Measurements from ENCODE around the gene NFATC4. TPM values are rescaled to one million over a fixed set of nuclear protein-coding genes. Genes with fewer than 3 reads are reported as not detected.

The NFATC4 gene
- polyA plus RNA-seq, 3 donors: not detected

DNA sequence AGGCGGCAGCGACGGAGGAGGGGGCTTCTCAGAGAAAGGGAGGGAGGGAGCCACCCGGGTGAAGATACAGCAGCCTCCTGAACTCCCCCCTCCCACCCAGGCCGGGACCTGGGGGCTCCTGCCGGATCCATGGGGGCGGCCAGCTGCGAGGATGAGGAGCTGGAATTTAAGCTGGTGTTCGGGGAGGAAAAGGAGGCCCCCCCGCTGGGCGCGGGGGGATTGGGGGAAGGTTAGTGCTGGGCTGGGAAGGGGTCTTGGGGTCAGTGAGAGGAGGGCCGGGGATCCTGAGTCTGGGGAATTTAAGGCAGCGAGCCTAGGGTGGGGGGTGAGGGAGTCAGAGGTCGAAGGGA lies 203 bp downstream of the NFATC4 start:
- Histone ChIP-seq H3K36me3 (replicated peaks in 1 of 2; ENCODE audit: control insufficient read depth in 1 of 2, insufficient read depth in 2 of 2, low read length in 2 of 2) (no peaks in the 10 kb centered on the region), H4K20me1 (ENCODE audit: insufficient read depth, low read length) (no peaks in the 10 kb centered on the region), H3K27me3 (ENCODE audit: control insufficient read depth in 2 of 2, insufficient read depth in 2 of 2, low read length in 2 of 2) (peaks cover 41 to 58% of the 10 kb centered on the region in 2 donors), H3K9me3 (replicated peaks in 1 of 2; ENCODE audit: control insufficient read depth in 1 of 2, insufficient read depth in 1 of 2, low read length in 2 of 2) (peaks cover 0 to 18% of the 10 kb centered on the region in 2 donors), H3K27ac (ENCODE audit: low read depth in 1 of 2, low read length in 2 of 2) (no peak overlapping the region), H3K79me2 (ENCODE audit: insufficient read depth, low read length) (no peaks in the 10 kb centered on the region), H3K4me2 (replicated peaks; ENCODE audit: extremely low read depth, low read length, poor library complexity, severe bottlenecking) (peak overlapping the region; percentile 8), H3K4me3 (replicated peaks in 1 of 3; ENCODE audit: low read depth in 2 of 3, low read length in 3 of 3) (no peak overlapping the region), H2AFZ (ENCODE audit: insufficient read depth, low read depth, low read length, poor library complexity, severe bottlenecking) (no peak overlapping the region), H3K4me1 (ENCODE audit: control insufficient read depth in 1 of 2, insufficient read depth in 2 of 2, low read length in 2 of 2) (peaks cover 29 to 32% of the 10 kb centered on the region in 2 donors), H3K9ac (ENCODE audit: insufficient read depth, low read length, poor library complexity, severe bottlenecking) (peak overlapping the region; percentile 8)
- no peak overlapping the region for H3K27ac Mint-ChIP-seq
- DNase-seq: no peak
- TF ChIP-seq, protein P1, sequence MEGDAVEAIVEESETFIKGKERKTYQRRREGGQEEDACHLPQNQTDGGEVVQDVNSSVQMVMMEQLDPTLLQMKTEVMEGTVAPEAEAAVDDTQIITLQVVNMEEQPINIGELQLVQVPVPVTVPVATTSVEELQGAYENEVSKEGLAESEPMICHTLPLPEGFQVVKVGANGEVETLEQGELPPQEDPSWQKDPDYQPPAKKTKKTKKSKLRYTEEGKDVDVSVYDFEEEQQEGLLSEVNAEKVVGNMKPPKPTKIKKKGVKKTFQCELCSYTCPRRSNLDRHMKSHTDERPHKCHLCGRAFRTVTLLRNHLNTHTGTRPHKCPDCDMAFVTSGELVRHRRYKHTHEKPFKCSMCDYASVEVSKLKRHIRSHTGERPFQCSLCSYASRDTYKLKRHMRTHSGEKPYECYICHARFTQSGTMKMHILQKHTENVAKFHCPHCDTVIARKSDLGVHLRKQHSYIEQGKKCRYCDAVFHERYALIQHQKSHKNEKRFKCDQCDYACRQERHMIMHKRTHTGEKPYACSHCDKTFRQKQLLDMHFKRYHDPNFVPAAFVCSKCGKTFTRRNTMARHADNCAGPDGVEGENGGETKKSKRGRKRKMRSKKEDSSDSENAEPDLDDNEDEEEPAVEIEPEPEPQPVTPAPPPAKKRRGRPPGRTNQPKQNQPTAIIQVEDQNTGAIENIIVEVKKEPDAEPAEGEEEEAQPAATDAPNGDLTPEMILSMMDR (IDR thresholded peaks at IDR 0.05): no peak
- peaks cover 26% of the 10 kb centered on the region for H3K4me1 Mint-ChIP-seq
- H3K27me3 Mint-ChIP-seq (ENCODE audit: low read depth in 3 of 3): peaks cover 49 to 61% (median 56%) of the 10 kb centered on the region in 3 donors
- intact Hi-C loops (cut with micrococcal nuclease): no loop called here
- H3K9me3 Mint-ChIP-seq: peaks cover 0 to 22% (median 10%) of the 10 kb centered on the region in 7 donors
- peak overlapping the region; percentile 48 to 73 for H3K4me3 Mint-ChIP-seq
- 0% methylated on average over 5 of the region's 15 CpGs for WGBS (ENCODE audit: insufficient coverage)
- H3K36me3 Mint-ChIP-seq: peaks cover 3 to 21% of the 10 kb centered on the region in 2 donors

DNA sequence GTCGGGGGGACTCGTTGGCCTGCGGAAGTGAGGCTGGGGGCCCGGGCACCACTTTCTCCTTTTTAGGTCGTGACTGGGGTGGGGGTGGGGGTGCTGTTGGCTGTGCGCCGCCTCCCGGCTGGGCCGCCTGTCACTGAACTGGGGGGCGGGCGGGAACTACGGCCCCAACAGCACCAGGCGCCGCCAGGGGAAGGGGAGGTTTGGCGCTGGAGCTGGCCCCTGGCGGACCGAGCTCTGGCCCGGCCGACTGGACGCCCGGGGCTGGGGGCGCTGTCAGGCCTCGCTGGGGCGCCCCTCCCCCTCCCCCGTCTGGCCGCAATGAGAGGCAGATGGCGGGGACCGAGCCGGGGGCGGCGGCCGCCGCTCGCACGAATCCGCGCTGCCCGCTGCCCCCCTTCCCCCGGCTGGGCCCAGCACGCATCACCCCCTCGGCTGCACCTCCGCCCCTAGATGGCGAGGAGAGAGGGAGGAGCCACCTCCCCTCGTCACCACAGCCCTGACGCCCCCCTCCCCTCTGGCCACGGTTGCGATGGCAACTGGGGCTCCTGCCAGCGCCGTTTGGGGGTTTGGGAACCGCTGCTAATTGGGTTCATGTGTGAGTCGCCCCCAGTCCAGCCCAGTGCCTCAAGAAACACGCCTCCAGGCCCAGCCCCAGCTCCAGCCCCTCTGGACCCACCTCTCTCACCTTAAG lies 723 bp downstream of the NFATC4 start:
- Mint-ChIP-seq H3K27me3 (ENCODE audit: low read depth in 3 of 3) (peaks cover 50 to 60% (median 54%) of the 10 kb centered on the region in 3 donors), H3K36me3 (peaks cover 3 to 21% of the 10 kb centered on the region in 2 donors), H3K4me1 (peaks cover 26% of the 10 kb centered on the region), H3K4me3 (peak overlapping the region; percentile 48 to 73), H3K9me3 (peaks cover 0 to 22% (median 10%) of the 10 kb centered on the region in 7 donors), H3K27ac (no peak overlapping the region)
- H2AFZ ChIP-seq (ENCODE audit: insufficient read depth, low read depth, low read length, poor library complexity, severe bottlenecking): no peak overlapping the region
- DNase-seq: peak in 1 of 3 donors; percentile 25
- H3K4me2 ChIP-seq (replicated peaks; ENCODE audit: extremely low read depth, low read length, poor library complexity, severe bottlenecking): peak overlapping the region; percentile 4
- no peaks in the 10 kb centered on the region for H3K79me2 ChIP-seq (ENCODE audit: insufficient read depth, low read length)
- intact Hi-C loops (cut with micrococcal nuclease): no loop called here
- H3K9me3 ChIP-seq (replicated peaks in 1 of 2; ENCODE audit: control insufficient read depth in 1 of 2, insufficient read depth in 1 of 2, low read length in 2 of 2): peaks cover 0 to 18% of the 10 kb centered on the region in 2 donors
- no peaks in the 10 kb centered on the region for H4K20me1 ChIP-seq (ENCODE audit: insufficient read depth, low read length)
- TF ChIP-seq, protein P1 (IDR thresholded peaks at IDR 0.05): no peak
- H3K4me3 ChIP-seq (replicated peaks in 1 of 3; ENCODE audit: low read depth in 2 of 3, low read length in 3 of 3): no peak overlapping the region
- peaks cover 41 to 58% of the 10 kb centered on the region in 2 donors for H3K27me3 ChIP-seq (ENCODE audit: control insufficient read depth in 2 of 2, insufficient read depth in 2 of 2, low read length in 2 of 2)
- H3K36me3 ChIP-seq (replicated peaks in 1 of 2; ENCODE audit: control insufficient read depth in 1 of 2, insufficient read depth in 2 of 2, low read length in 2 of 2): no peaks in the 10 kb centered on the region
- peaks cover 29 to 32% of the 10 kb centered on the region in 2 donors for H3K4me1 ChIP-seq (ENCODE audit: control insufficient read depth in 1 of 2, insufficient read depth in 2 of 2, low read length in 2 of 2)
- no peak overlapping the region for H3K27ac ChIP-seq (ENCODE audit: low read depth in 1 of 2, low read length in 2 of 2)
- 4% methylated on average over 31 of the region's 52 CpGs for WGBS (ENCODE audit: insufficient coverage)
- H3K9ac ChIP-seq (ENCODE audit: insufficient read depth, low read length, poor library complexity, severe bottlenecking): peak overlapping the region; percentile 8

All from CD14-positive monocyte (primary cell).